ENCODE measurements around the gene AUTS2. TPM values are rescaled to one million over a fixed set of nuclear protein-coding genes. Genes with fewer than 3 reads are reported as not detected.

The AUTS2 gene
- total and polyA plus RNA-seq, 2 experiments from 2014 or later = 3.0 to 4.4 TPM

DNA sequence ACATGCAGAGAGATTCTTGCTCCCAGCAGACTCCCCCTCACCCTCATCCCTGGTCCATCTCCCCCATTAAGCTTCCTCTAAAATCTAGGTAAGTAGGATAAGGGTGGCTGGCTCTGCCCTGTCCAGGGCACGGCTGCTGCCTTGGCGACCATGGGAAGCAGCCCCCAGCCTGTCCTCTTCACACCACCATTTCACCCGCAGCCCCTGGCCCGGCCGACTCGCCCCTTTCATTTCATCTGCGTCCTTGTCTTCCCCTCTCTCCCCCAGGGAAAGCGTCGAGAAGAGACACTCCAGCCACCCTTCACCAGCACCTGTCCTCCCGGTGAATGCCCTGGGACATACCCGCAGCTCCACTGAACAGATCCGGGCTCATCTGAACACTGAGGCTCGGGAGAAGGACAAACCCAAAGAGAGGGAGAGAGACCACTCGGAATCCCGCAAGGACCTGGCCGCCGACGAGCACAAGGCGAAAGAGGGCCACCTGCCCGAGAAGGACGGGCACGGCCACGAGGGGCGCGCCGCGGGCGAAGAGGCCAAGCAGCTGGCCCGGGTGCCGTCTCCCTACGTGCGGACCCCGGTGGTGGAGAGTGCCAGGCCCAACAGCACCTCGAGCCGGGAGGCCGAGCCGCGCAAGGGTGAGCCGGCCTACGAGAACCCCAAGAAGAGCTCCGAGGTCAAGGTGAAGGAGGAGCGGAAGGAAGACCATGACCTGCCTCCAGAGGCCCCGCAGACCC, 1191.4 kb downstream of the AUTS2 start:
- no peaks in the 10 kb centered on the region for H3K79me2 ChIP-seq (ENCODE audit: insufficient read depth)
- H3K9me2 ChIP-seq (ENCODE audit: insufficient read depth) = no peaks in the 10 kb centered on the region
- no peaks in the 10 kb centered on the region for H3K27me3 ChIP-seq (replicated peaks; ENCODE audit: insufficient read depth)
- no peaks in the 10 kb centered on the region for H4K20me1 ChIP-seq (ENCODE audit: insufficient read depth)
- no peak overlapping the region for H3K27ac ChIP-seq
- H3K4me3 ChIP-seq = no peak overlapping the region
- TF ChIP-seq EZH2 (IDR thresholded peaks at IDR 0.05; ENCODE audit: insufficient read depth, poor library complexity, severe bottlenecking) = no peak
- no peak for TF ChIP-seq EZH2phosphoT487 (IDR thresholded peaks at IDR 0.05; ENCODE audit: insufficient read depth, low read depth)
- no peak for DNase-seq
- no peak overlapping the region for H3K9ac ChIP-seq
- H3K9me3 ChIP-seq (ENCODE audit: low read depth) = no peaks in the 10 kb centered on the region
- no peak overlapping the region for H3K4me2 ChIP-seq (ENCODE audit: unreplicated experiment)
- no peaks in the 10 kb centered on the region for H3F3A ChIP-seq (ENCODE audit: insufficient read depth)
- in situ Hi-C loops (cut with MboI) = no loop called here
- 97 to 99% methylated on average over 25 to 43 of the region's 43 CpGs for WGBS, 2 experiments (ENCODE audit: low coverage in 1 of 2, low lambda C conversion rate in 2 of 2, missing lambda C conversion rate in 2 of 2)
- no peak overlapping the region for H2AFZ ChIP-seq
- H3K36me3 ChIP-seq (ENCODE audit: low read depth) = peaks cover 11% of the 10 kb centered on the region; the same call in 1 of the 2 replicates
- H3K4me1 ChIP-seq (ENCODE audit: insufficient read depth) = no peaks in the 10 kb centered on the region

GRCh38 chr7:70790215-70791073, 1192.2 kb downstream of the AUTS2 start:
- Histone ChIP-seq H3K79me2 (ENCODE audit: insufficient read depth) (no peaks in the 10 kb centered on the region), H3K27ac (no peak overlapping the region), H3K9ac (no peak overlapping the region), H4K20me1 (ENCODE audit: insufficient read depth) (no peaks in the 10 kb centered on the region), H3K9me2 (ENCODE audit: insufficient read depth) (no peaks in the 10 kb centered on the region), H3K4me1 (ENCODE audit: insufficient read depth) (no peaks in the 10 kb centered on the region), H3K4me3 (no peak overlapping the region), H2AFZ (no peak overlapping the region), H3K4me2 (ENCODE audit: unreplicated experiment) (no peak overlapping the region), H3K27me3 (replicated peaks; ENCODE audit: insufficient read depth) (no peaks in the 10 kb centered on the region), H3K36me3 (ENCODE audit: low read depth) (peaks cover 7% of the 10 kb centered on the region; the same call in 1 of the 2 replicates), H3F3A (ENCODE audit: insufficient read depth) (no peaks in the 10 kb centered on the region), H3K9me3 (ENCODE audit: low read depth) (no peaks in the 10 kb centered on the region)
- no peak for TF ChIP-seq EZH2 (IDR thresholded peaks at IDR 0.05; ENCODE audit: insufficient read depth, poor library complexity, severe bottlenecking)
- no peak for TF ChIP-seq EZH2phosphoT487 (IDR thresholded peaks at IDR 0.05; ENCODE audit: insufficient read depth, low read depth)
- no peak for DNase-seq
- in situ Hi-C loops (cut with MboI) = no loop called here
- 97 to 99% methylated on average over 41 to 63 of the region's 63 CpGs for WGBS, 2 experiments (ENCODE audit: low coverage in 1 of 2, low lambda C conversion rate in 2 of 2, missing lambda C conversion rate in 2 of 2)

DNA sequence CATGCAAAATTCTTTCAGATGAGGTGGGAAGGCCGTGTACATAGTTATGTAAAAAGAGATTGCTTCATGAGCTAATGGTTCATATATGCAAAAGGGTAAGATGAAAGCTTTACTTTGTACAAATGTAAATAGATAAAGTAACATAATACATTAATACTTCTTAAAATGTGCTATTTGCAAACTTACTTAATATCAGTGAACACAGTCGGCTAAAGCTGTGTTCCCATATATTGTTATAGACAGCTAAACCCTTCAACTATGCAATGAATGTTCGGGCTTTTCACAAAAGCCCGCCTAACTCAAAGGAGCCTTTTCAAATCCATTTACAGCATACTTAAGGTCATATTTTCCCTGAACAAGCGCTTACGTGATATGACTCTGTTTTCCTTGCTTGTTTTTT, 1193.1 kb downstream of the AUTS2 start:
- peaks cover 4% of the 10 kb centered on the region; the same call in 1 of the 2 replicates for H3K36me3 ChIP-seq (ENCODE audit: low read depth)
- TF ChIP-seq EZH2phosphoT487 (IDR thresholded peaks at IDR 0.05; ENCODE audit: insufficient read depth, low read depth) = no peak
- TF ChIP-seq EZH2 (IDR thresholded peaks at IDR 0.05; ENCODE audit: insufficient read depth, poor library complexity, severe bottlenecking) = no peak

GRCh38 chr7:70793060-70793459, 1194.8 kb downstream of the AUTS2 start:
- Histone ChIP-seq H3F3A (ENCODE audit: insufficient read depth) (no peaks in the 10 kb centered on the region), H3K9me3 (ENCODE audit: low read depth) (no peaks in the 10 kb centered on the region), H3K4me3 (no peak overlapping the region), H3K4me2 (ENCODE audit: unreplicated experiment) (no peak overlapping the region), H3K27me3 (replicated peaks; ENCODE audit: insufficient read depth) (no peaks in the 10 kb centered on the region), H4K20me1 (ENCODE audit: insufficient read depth) (no peaks in the 10 kb centered on the region), H3K9me2 (ENCODE audit: insufficient read depth) (no peaks in the 10 kb centered on the region), H2AFZ (no peak overlapping the region), H3K4me1 (ENCODE audit: insufficient read depth) (no peaks in the 10 kb centered on the region), H3K36me3 (ENCODE audit: low read depth) (no peaks in the 10 kb centered on the region; the same call in 1 of the 2 replicates), H3K79me2 (ENCODE audit: insufficient read depth) (no peaks in the 10 kb centered on the region), H3K27ac (no peak overlapping the region), H3K9ac (no peak overlapping the region)
- DNase-seq = no peak
- in situ Hi-C loops (cut with MboI) = no loop called here
- TF ChIP-seq EZH2phosphoT487 (IDR thresholded peaks at IDR 0.05; ENCODE audit: insufficient read depth, low read depth) = no peak
- no peak for TF ChIP-seq EZH2 (IDR thresholded peaks at IDR 0.05; ENCODE audit: insufficient read depth, poor library complexity, severe bottlenecking)
- 90 to 94% methylated on average over 8 of the region's 8 CpGs for WGBS, 2 experiments (ENCODE audit: low coverage in 1 of 2, low lambda C conversion rate in 2 of 2, missing lambda C conversion rate in 2 of 2)

More for the DNA sequence above, 1193.1 kb downstream of the AUTS2 start:
- H4K20me1 ChIP-seq (ENCODE audit: insufficient read depth) = no peaks in the 10 kb centered on the region
- 89 to 92% methylated on average over 6 of the region's 6 CpGs for WGBS, 2 experiments (ENCODE audit: low coverage in 1 of 2, low lambda C conversion rate in 2 of 2, missing lambda C conversion rate in 2 of 2)
- H3K9me3 ChIP-seq (ENCODE audit: low read depth) = no peaks in the 10 kb centered on the region
- H3K4me1 ChIP-seq (ENCODE audit: insufficient read depth) = no peaks in the 10 kb centered on the region
- no peak overlapping the region for H3K4me3 ChIP-seq
- no peak overlapping the region for H3K9ac ChIP-seq
- H3K27ac ChIP-seq = no peak overlapping the region
- no peaks in the 10 kb centered on the region for H3K27me3 ChIP-seq (replicated peaks; ENCODE audit: insufficient read depth)
- H2AFZ ChIP-seq = no peak overlapping the region
- no peaks in the 10 kb centered on the region for H3K79me2 ChIP-seq (ENCODE audit: insufficient read depth)
- in situ Hi-C loops (cut with MboI) = no loop called here
- no peaks in the 10 kb centered on the region for H3K9me2 ChIP-seq (ENCODE audit: insufficient read depth)
- no peak overlapping the region for H3K4me2 ChIP-seq (ENCODE audit: unreplicated experiment)
- no peak for DNase-seq
- H3F3A ChIP-seq (ENCODE audit: insufficient read depth) = no peaks in the 10 kb centered on the region

Data from GM23248 (cell line).